ENCODE data around the gene MS4A10.

The MS4A10 gene

DNA sequence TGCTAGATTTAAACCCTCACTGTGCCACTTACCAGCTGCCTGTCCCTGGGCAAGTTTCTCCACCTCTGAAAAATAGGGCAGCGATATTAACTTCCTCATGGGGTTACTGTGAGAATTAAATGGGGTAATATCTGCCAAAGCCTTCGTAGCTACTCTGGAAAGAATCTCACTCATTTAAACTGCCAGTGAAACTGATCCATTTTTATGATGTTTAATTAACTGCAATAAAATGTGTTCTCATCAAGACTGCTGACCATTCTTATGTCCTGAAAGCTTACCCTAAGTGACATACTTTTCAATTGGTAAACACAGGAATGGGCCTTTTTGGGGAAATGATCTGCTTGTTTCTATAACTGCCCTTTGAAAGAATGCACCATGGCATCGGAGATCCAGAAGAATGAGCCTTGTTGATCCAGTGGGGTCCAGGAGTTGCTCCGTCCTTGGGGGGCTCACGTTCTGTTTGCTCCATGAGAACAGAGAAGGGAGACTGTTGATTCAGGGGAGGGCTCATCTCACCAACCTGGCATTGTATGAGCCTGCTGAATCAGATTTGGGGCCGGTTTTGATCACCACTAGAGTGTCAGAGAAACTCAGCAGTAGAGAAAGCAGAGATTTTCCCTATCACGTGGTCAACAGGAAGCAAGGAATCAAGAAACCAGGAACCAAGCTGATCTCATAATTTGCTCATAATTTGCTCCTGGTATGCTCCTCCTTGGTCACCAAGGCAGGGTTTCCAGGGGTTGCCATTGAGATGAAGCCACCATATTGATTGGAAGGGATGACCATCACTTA is 49.8 kb downstream of the MS4A10 start:
- Histone ChIP-seq H3K4me1 (ENCODE audit: control insufficient read depth, insufficient read depth, low read length) (peaks cover 9% of the 10 kb centered on the region), H3K4me2 (ENCODE audit: low read length) (no peak overlapping the region), H3K9ac (ENCODE audit: low read depth, low read length) (no peak overlapping the region), H3K4me3 (ENCODE audit: low read length) (no peak overlapping the region), H3K36me3 (ENCODE audit: insufficient read depth, low read length) (no peaks in the 10 kb centered on the region), H3K27me3 (ENCODE audit: control insufficient read depth, insufficient read depth, low read length) (peaks cover 15% of the 10 kb centered on the region), H3K9me3 (replicated peaks; ENCODE audit: low read length) (no peaks in the 10 kb centered on the region)

DNA sequence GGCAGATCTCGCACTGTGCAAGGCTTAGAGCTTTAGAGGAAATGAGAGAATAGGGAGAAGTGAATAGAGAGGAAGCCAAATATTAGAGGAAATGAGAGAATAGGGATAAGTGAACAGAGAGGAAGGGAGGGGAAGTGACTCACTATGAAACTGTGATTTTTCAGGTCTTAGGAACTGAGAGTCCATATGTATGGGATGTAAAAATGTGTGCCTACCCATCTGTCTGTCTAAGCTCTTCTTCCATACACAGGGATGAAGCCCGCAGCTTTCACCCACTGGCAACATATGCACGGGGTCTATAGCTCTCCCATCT is 50.4 kb downstream of the MS4A10 start:
- Histone ChIP-seq H3K9ac (ENCODE audit: low read depth, low read length) (no peak overlapping the region), H3K27me3 (ENCODE audit: control insufficient read depth, insufficient read depth, low read length) (peaks cover 15% of the 10 kb centered on the region), H3K9me3 (replicated peaks; ENCODE audit: low read length) (no peaks in the 10 kb centered on the region), H3K4me2 (ENCODE audit: low read length) (no peak overlapping the region), H3K4me3 (ENCODE audit: low read length) (no peak overlapping the region), H3K4me1 (ENCODE audit: control insufficient read depth, insufficient read depth, low read length) (peaks cover 12% of the 10 kb centered on the region), H3K36me3 (ENCODE audit: insufficient read depth, low read length) (no peaks in the 10 kb centered on the region)

GRCh38 chr11:60836866-60837515 is 51.9 kb downstream of the MS4A10 start:
- H3K9ac ChIP-seq (ENCODE audit: low read depth, low read length): no peak overlapping the region

DNA sequence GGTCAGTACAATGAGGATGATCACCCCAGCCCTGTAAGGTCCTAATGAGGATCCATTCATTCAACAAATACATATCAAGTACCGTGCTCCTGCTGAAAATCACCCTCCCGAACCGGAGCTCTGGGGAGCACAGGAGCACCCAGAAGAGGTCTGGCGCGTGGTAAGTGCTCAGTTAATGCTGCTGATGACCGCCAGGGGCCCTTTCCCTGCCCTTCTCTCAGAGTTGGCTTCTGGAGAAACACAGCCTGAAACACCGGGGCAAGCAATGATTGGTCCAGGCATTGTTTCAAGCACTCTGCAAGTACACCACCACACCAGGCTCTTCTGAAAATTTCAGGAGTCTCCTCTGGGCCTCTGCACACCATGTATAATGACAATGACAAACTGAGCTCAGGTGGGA is 53.0 kb downstream of the MS4A10 start:
- H3K4me2 ChIP-seq (ENCODE audit: low read length): no peak overlapping the region
- no peak overlapping the region for H3K9ac ChIP-seq (ENCODE audit: low read depth, low read length)
- H3K9me3 ChIP-seq (replicated peaks; ENCODE audit: low read length): no peaks in the 10 kb centered on the region
- H3K27me3 ChIP-seq (ENCODE audit: control insufficient read depth, insufficient read depth, low read length): peaks cover 4% of the 10 kb centered on the region
- H3K4me3 ChIP-seq (ENCODE audit: low read length): no peak overlapping the region
- peaks cover 25% of the 10 kb centered on the region for H3K4me1 ChIP-seq (ENCODE audit: control insufficient read depth, insufficient read depth, low read length)
- no peaks in the 10 kb centered on the region for H3K36me3 ChIP-seq (ENCODE audit: insufficient read depth, low read length)

More at GRCh38 chr11:60836866-60837515, 51.9 kb downstream of the MS4A10 start:
- H3K4me2 ChIP-seq (ENCODE audit: low read length): no peak overlapping the region
- H3K4me3 ChIP-seq (ENCODE audit: low read length): no peak overlapping the region
- peaks cover 25% of the 10 kb centered on the region for H3K4me1 ChIP-seq (ENCODE audit: control insufficient read depth, insufficient read depth, low read length)
- no peaks in the 10 kb centered on the region for H3K9me3 ChIP-seq (replicated peaks; ENCODE audit: low read length)
- peaks cover 14% of the 10 kb centered on the region for H3K27me3 ChIP-seq (ENCODE audit: control insufficient read depth, insufficient read depth, low read length)
- no peaks in the 10 kb centered on the region for H3K36me3 ChIP-seq (ENCODE audit: insufficient read depth, low read length)

DNA sequence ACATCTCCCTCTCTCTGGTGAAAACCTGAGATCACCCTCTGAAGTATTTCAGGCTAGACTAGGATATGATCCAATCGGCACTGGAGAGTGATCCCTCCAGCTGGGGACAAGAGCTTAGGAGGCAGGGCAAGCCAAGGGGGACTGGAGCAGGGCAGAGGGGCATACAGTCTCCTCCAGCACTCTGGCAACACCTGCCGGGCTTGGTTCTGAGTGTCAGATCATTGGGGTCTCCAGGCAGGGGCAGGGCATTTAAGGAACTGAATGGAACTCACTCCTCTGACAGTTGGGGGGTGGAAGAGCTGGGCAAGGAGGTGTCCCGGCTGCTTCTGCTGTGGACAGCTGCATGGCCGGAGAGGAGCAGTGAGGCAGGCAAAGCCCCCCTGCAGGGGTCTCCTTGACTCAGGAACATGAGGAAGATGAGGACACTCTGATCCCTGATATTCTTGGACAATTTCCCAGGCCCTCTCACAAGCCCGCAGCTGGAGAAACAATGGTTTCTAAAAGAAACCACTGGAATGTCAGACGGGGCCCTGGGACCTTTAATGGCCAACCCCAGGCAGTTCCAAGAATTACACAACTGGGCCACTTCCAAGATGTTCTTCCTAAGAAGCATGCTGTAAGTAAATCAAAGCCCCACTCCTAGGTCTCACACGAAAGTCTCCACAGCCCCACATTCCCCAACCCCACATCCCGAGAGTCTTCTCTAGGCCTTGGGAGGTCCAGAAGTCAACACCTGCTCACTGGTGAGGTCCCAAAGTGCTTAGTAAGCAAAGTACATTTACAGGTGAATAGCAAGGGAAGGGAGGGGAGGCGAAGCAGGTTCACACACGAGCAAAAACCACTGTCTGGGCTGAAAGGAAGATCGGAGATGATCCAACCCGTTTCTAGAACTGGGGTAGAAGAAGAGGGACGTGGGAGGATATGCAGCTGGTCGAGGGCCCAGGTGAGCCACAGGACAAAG is 55.6 kb downstream of the MS4A10 start:
- Histone ChIP-seq H3K4me1 (ENCODE audit: control insufficient read depth, insufficient read depth, low read length) (peaks cover 43% of the 10 kb centered on the region), H3K4me3 (ENCODE audit: low read length) (peak overlapping the region; percentile 93), H3K9me3 (replicated peaks; ENCODE audit: low read length) (no peaks in the 10 kb centered on the region), H3K9ac (ENCODE audit: low read depth, low read length) (peak overlapping the region; percentile 17), H3K27me3 (ENCODE audit: control insufficient read depth, insufficient read depth, low read length) (no peaks in the 10 kb centered on the region), H3K36me3 (ENCODE audit: insufficient read depth, low read length) (no peaks in the 10 kb centered on the region), H3K4me2 (ENCODE audit: low read length) (peak overlapping the region; percentile 84)

DNA sequence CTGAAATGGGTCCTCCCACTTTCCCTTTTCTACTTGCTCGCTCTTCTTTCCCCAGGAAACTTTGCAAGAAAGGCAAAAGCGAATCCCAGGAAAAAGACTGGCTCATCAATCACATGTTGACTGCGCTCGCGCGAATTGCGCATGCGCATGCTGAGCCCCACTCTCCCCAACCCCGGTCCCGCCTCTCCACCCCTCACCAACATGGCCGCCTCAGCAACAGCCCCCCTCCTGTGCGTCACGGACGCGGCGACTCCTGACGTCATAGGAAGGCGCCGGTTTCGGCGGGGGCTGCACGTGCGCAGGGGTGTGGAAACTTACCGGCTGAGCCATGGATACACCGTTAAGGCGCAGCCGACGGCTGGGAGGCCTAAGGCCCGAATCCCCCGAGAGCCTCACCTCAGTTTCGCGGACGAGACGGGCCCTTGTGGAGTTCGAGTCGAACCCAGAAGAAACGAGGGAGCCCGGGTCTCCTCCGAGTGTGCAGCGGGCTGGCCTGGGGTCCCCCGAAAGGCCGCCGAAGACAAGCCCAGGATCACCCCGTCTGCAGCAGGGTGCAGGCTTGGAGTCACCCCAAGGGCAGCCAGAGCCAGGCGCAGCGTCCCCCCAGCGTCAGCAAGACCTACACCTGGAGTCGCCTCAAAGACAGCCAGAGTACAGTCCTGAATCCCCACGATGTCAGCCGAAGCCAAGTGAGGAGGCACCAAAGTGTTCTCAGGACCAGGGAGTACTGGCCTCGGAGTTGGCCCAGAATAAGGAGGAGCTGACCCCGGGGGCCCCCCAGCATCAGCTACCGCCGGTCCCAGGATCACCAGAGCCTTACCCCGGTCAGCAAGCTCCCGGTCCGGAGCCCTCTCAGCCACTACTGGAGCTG is 56.9 kb downstream of the MS4A10 start, which contains the start of gene CCDC86:
CCDC86 (plus strand) TSS at position 317 of the 871 bp plus-strand sequence; CDS start at position 329, 12 bp downstream.
- Histone ChIP-seq H3K4me1 (ENCODE audit: control insufficient read depth, insufficient read depth, low read length) (peaks cover 39% of the 10 kb centered on the region), H3K4me3 (ENCODE audit: low read length) (peak within 1 kb of the TSS; percentile 93), H3K9me3 (replicated peaks; ENCODE audit: low read length) (no peaks in the 10 kb centered on the region), H3K9ac (ENCODE audit: low read depth, low read length) (peak within 1 kb of the TSS; percentile 94), H3K27me3 (ENCODE audit: control insufficient read depth, insufficient read depth, low read length) (no peaks in the 10 kb centered on the region), H3K4me2 (ENCODE audit: low read length) (peak within 1 kb of the TSS; percentile 84), H3K36me3 (ENCODE audit: insufficient read depth, low read length) (no peaks in the 10 kb centered on the region)

DNA sequence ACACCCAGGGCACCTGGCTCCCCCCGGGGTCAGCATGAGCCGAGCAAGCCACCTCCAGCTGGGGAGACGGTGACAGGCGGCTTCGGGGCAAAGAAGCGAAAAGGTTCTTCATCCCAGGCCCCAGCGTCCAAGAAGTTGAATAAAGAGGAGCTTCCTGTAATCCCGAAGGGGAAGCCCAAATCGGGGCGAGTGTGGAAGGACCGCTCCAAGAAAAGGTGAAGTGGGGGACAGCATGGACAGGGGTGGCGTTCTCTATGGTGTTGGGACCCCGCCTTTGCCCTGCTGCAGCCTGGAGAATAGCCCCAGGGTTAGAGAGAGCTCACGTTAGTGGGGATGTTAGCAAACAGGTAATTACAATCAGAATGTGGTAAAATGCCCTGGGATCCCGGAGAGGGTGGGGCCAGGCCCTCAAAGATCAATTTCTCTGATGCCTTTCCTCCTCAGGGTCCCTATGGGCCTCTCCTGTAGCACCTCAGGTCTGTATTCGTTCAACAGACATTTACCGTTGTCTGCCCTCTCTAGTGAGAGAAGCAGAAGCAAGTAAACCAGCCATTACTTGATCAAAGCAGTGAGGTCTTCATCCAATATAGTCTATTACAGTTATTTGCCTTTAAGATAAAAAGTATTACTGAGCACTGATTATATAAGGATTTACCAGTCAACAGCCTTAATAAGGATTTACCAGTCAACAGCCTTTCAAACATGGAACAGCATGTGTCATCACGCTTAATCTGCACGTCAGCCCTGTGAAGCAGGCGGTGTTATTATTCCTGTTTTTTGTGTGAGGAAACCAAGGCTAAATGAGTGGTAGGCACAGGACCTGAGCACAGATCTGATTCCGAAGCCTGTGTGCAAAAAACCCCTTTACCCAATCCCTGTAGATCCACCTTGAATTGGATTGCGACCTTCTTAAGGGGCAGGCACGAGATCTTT is 57.8 kb downstream of the MS4A10 start:
- Histone ChIP-seq H3K27me3 (ENCODE audit: control insufficient read depth, insufficient read depth, low read length) (no peaks in the 10 kb centered on the region), H3K9me3 (replicated peaks; ENCODE audit: low read length) (no peaks in the 10 kb centered on the region), H3K4me1 (ENCODE audit: control insufficient read depth, insufficient read depth, low read length) (peaks cover 39% of the 10 kb centered on the region), H3K4me3 (ENCODE audit: low read length) (peak overlapping the region; percentile 93), H3K4me2 (ENCODE audit: low read length) (peak overlapping the region; percentile 84), H3K36me3 (ENCODE audit: insufficient read depth, low read length) (peaks cover 4% of the 10 kb centered on the region), H3K9ac (ENCODE audit: low read depth, low read length) (peak overlapping the region; percentile 94)

- Histone ChIP-seq H3K4me1 (ENCODE audit: control insufficient read depth, insufficient read depth, low read length) (peaks cover 39% of the 10 kb centered on the region), H3K4me3 (ENCODE audit: low read length) (peak overlapping the region; percentile 93), H3K9me3 (replicated peaks; ENCODE audit: low read length) (no peaks in the 10 kb centered on the region), H3K4me2 (ENCODE audit: low read length) (peak overlapping the region; percentile 84), H3K27me3 (ENCODE audit: control insufficient read depth, insufficient read depth, low read length) (no peaks in the 10 kb centered on the region), H3K36me3 (ENCODE audit: insufficient read depth, low read length) (peaks cover 17% of the 10 kb centered on the region), H3K9ac (ENCODE audit: low read depth, low read length) (peak overlapping the region; percentile 94)
Measured at GRCh38 chr11:60844045-60844869, 59.1 kb downstream of the MS4A10 start.

DNA sequence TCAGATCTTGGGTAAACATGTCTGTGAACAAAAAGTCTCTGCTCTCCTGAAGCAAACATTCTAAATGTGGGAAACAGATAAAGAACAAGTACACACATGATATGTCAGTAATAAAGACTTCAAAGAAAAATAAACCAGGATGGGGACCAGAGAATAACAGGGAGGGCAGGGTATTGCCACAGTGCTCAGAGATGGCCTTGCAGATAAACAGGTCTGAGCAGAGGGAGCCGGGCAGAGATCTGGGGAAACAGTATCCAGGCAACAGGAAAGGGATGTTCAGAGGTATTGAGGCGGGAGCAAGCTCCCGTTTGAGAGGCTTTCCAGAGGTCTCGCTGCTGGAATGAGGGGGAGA is 59.7 kb downstream of the MS4A10 start:
- Histone ChIP-seq H3K4me2 (ENCODE audit: low read length) (peak overlapping the region; percentile 84), H3K27me3 (ENCODE audit: control insufficient read depth, insufficient read depth, low read length) (no peaks in the 10 kb centered on the region), H3K9ac (ENCODE audit: low read depth, low read length) (peak overlapping the region; percentile 94), H3K9me3 (replicated peaks; ENCODE audit: low read length) (no peaks in the 10 kb centered on the region), H3K4me3 (ENCODE audit: low read length) (peak overlapping the region; percentile 93), H3K36me3 (ENCODE audit: insufficient read depth, low read length) (peaks cover 23% of the 10 kb centered on the region), H3K4me1 (ENCODE audit: control insufficient read depth, insufficient read depth, low read length) (peaks cover 39% of the 10 kb centered on the region)
